ENCODE measurements around the gene DNAJC21.

Gene DNAJC21

DNA sequence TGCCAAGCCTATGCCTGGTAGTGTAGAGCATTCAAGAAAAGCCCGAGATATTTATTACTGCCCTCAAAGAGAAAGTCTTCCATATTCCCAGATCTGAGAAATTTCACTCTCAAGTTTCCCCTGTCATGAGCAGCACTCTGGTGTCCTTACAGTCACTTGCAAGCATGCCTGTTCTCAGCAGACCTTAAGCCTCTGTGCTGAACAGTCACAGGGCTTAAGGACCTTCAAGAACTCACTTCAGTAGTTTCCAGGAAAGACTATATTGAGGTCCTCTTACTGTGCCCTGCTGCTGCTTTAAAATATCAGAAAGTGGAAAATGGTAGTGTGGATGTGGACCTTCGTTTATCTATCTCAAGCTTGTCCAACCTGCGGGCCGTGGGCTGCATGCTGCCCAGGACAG is 53.5 kb downstream of the DNAJC21 start:
- no peak for DNase-seq (ENCODE audit: low read depth)

DNA sequence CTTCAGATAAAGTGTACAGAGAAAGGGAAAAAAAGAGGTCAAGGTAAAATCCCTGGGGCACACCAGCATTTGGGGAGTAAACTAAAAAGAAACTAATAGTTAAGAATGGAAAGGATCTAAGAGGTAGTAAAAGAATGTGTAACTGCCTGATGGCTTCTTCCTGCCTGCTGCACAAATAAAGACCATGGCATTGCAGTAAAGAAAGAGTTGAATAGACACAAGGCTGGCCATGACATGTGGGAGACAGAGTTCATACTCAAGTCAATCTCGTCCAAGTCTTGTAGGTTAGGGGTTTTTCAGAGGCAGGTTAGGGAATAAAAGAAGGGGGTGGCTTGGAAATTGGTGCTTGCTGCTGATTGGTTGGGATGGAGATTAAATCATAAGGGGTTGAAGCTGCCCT is 57.6 kb downstream of the DNAJC21 start:
- DNase-seq (ENCODE audit: low read depth), result no peak

- DNase-seq (ENCODE audit: low read depth), result no peak
Observed at GRCh38 chr5:34991486-34992238, 62.3 kb downstream of the DNAJC21 start.

GRCh38 chr5:34993951-34994350 is 64.6 kb downstream of the DNAJC21 start:
- no peak for DNase-seq (ENCODE audit: low read depth)

DNA sequence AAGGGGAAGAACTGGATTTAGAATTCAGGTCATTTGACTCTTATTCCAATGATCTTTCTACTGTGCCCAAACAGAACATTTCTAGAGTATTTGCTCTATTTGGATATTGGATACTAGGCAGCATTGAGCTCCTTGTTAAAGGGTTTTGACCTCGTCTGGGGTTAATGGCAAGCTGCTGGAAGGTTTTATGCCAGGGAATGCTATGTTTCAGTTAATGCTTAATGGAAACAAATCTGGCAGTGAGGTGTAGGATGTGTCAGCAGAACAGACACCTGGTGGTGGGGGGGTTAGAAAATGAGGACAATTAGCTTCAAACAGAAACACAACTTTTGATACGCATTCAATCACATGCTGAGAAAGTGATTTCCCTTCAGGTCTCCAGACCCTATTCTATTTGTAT is 66.9 kb downstream of the DNAJC21 start:
- DNase-seq (ENCODE audit: low read depth), result no peak

DNA sequence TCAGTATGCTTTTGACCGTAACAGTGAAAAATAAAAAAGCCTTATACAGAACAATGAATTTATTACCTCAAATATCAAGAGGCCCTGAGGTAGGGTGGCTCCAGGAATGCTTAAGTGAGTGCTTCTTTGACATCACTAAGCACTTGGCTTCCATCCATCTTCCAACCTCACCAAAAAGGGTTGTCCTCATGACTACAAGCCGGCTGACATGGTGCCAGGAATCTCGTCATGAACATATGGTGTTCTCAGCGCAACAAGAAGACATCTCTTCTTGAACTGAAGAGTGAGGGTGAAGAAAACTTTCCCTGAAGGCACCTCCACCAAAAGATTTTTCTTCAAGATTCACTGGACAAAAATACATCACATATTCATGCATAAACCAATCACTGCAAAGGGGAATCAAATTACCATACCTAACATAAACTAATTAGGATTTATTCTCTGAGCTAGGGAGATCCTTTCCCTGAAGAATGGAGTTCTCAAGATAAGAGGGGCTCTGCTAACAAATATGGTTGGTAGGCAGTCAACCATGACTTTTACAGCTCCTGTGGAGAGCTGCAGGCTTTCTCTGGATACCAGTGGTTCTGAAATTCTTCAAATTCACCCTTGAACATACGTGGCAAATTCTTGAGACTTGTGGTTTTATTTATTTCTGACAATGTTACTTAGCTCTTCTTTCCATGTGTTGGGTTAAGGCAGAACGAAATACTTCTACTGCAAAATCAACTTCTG is 68.9 kb downstream of the DNAJC21 start:
- DNase-seq (ENCODE audit: low read depth), result peak; percentile 22

DNA sequence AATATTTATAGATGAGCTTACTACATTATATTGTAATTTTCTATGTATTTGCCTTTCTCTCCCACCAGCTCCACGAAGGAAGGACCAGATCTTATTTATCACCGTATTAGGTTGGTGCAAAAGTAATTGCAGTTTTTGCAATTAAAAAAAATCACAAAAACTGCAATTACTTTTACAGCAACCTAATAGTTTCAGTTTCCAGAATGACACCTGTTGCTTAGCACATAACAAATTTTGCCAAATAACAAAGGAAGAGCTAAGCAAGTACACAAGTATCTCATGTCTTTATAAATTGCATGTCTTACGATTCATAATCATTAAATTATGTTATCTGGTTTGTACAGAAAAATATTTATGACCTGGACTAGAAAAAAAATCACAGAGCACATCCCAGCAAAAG is 72.5 kb downstream of the DNAJC21 start:
- no peak for DNase-seq (ENCODE audit: low read depth)

GRCh38 chr5:35002459-35002858 is 73.1 kb downstream of the DNAJC21 start:
- no peak for DNase-seq (ENCODE audit: low read depth)

DNA sequence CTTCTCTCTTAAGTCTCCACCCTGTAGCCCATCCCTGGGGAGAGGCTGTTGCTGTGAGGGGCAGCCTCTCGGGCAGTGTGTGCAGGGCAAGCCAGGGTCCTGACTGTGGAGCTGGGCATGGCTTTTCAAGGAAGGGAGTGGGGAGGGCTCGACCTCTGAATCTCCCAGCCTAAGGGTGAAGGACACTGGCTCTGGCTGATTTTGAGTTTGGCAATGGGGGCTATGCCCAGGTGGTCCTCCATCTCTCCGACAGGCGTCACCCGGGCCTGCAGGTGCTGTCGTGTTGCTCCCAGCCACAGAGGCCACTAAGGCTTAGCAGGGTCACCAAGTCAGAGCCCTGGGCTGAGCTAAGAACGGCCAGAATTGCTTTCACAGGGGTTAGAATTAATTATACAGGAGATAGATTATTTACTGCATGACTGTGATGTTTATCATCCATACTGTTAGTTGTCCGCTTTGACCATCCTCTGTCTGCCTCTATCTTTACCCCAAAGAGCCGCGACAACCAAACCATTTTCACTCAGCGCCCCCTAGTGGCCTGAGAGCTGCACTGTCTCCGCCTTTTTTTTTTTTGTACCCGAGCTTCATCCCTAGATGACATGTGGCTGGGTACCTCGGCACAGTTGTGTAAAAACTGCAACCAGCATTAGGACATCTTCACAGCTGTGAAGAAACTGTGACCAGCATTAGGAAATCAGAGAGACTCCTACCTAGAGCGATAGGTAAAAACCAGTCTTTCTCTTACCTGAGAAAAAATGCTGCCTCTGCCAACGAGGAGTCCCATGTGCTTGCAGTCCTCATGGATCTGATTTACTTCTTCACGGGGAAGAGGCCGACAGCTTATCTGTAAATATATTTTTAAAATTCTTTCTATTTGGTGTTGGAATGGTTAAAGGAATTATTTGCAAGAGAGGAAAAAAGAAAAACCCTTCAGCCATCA is 73.9 kb downstream of the DNAJC21 start:
- DNase-seq (ENCODE audit: low read depth), result peak; percentile 66

- no peak for DNase-seq (ENCODE audit: low read depth)
Observed at GRCh38 chr5:35004200-35004599, 74.8 kb downstream of the DNAJC21 start.

- DNase-seq (ENCODE audit: low read depth), result no peak
Observed at GRCh38 chr5:35004771-35005170, 75.4 kb downstream of the DNAJC21 start.

Measured in EH (cell line).